HCT116 (cell line): ENCODE results near the gene GLDN.

Source experiments
- CEBPB ChIP-seq: IDR thresholded peaks from 2 replicates; pipeline ENCODE4 v1.6.1; 2012; ENCODE audit warnings: low read depth
- ELF1 ChIP-seq: IDR thresholded peaks from 2 replicates; pipeline ENCODE4 v1.6.1; 2012; ENCODE audit warnings: low read depth, borderline replicate concordance
- EZH2 ChIP-seq: fragments of 200-600 bp; sonication (generic); IDR thresholded peaks from 2 replicates; pipeline ENCODE4 v1.6.1; 2017; ENCODE audit warnings: antibody characterized with exemption, mixed run types
- EZH2phosphoT487 ChIP-seq: fragments of 200-600 bp; IDR thresholded peaks from 2 replicates; pipeline ENCODE4 v1.6.1; 2018; ENCODE audit warnings: antibody characterized with exemption, borderline replicate concordance
- POLR2A ChIP-seq: IDR thresholded peaks from 2 replicates; pipeline ENCODE4 v1.7.0; 2011; ENCODE audit warnings: borderline replicate concordance; ENCODE audit not compliant: insufficient read depth, insufficient read length; ENCODE audit errors: extremely low read depth
- POLR2AphosphoS5 ChIP-seq: IDR thresholded peaks from 2 replicates; pipeline ENCODE4 v1.6.1; 2011; ENCODE audit warnings: mild to moderate bottlenecking, low read depth, low read length, moderate library complexity
- SP1 ChIP-seq: IDR thresholded peaks from 2 replicates; pipeline ENCODE4 v1.6.1; 2012; ENCODE audit warnings: low read depth
- TF ChIP-seq, protein P1 (sequence below), 3 experiments: fragments of 200-600 bp in 1 of 3; sonication (generic) in 1 of 3; IDR thresholded peaks in 2 of 3; conservative IDR thresholded peaks in 1 of 3; 2 replicates each; pipeline ENCODE4 v1.5.1; 2012 to 2017; ENCODE audit warnings: low read depth in 2 of 3, low read length in 2 of 3, antibody characterized with exemption in 1 of 3, borderline replicate concordance in 1 of 3, control low read depth in 1 of 3, mild to moderate bottlenecking in 1 of 3, mixed read lengths in 1 of 3, mixed run types in 1 of 3, moderate library complexity in 1 of 3; ENCODE audit not compliant: insufficient read depth in 1 of 3

DNA sequence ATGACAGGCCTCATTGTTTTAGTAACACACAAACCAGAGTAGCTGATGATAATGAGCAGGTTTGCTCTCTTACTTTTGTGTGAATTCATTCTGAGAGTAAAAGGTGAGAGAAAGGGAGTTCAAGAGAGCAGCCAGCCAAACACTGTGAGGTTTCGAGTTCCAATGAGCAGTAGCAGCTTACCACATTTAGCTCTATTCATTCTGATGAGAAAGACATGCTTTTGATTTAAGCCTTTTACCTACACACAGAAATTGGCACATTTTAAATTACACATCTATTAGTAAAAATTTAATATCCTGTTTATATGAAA is 28.0 kb downstream of the GLDN start:
- TF ChIP-seq, protein P1, sequence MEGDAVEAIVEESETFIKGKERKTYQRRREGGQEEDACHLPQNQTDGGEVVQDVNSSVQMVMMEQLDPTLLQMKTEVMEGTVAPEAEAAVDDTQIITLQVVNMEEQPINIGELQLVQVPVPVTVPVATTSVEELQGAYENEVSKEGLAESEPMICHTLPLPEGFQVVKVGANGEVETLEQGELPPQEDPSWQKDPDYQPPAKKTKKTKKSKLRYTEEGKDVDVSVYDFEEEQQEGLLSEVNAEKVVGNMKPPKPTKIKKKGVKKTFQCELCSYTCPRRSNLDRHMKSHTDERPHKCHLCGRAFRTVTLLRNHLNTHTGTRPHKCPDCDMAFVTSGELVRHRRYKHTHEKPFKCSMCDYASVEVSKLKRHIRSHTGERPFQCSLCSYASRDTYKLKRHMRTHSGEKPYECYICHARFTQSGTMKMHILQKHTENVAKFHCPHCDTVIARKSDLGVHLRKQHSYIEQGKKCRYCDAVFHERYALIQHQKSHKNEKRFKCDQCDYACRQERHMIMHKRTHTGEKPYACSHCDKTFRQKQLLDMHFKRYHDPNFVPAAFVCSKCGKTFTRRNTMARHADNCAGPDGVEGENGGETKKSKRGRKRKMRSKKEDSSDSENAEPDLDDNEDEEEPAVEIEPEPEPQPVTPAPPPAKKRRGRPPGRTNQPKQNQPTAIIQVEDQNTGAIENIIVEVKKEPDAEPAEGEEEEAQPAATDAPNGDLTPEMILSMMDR (IDR thresholded peaks at IDR 0.05 in 2 of 3, conservative IDR thresholded peaks at IDR 0.05 in 1 of 3; ENCODE audit: borderline replicate concordance in 1 of 3, insufficient read depth in 1 of 3, low read depth in 2 of 3, low read length in 2 of 3): no peak
- no peak for TF ChIP-seq EZH2
- no peak for TF ChIP-seq EZH2phosphoT487
- no peak for TF ChIP-seq POLR2A
- no peak for TF ChIP-seq POLR2AphosphoS5
- TF ChIP-seq CEBPB: no peak
- no peak for TF ChIP-seq SP1
- TF ChIP-seq ELF1: no peak
